ENCODE results near the gene KAT2A. TPM values are rescaled to one million over a fixed set of nuclear protein-coding genes. Genes with fewer than 3 reads are reported as not detected.

KAT2A gene
- total RNA-seq, 1 donor from 2014 or later: 13.1 TPM

- H3K4me3 ChIP-seq (ENCODE audit: low read depth, low read length): no peak overlapping the region
- DNase-seq (ENCODE audit: low read depth): no peak
- TF ChIP-seq CTCF (conservative IDR thresholded peaks at IDR 0.05; ENCODE audit: low read depth, low read length): no peak
Observed at GRCh38 chr17:42092939-42093338, 28.2 kb downstream of the KAT2A start.

GRCh38 chr17:42090964-42091790 lies 30.0 kb downstream of the KAT2A start:
- TF ChIP-seq CTCF (conservative IDR thresholded peaks at IDR 0.05; ENCODE audit: low read depth, low read length): no peak
- DNase-seq (ENCODE audit: low read depth): no peak
- no peak overlapping the region for H3K4me3 ChIP-seq (ENCODE audit: low read depth, low read length)

- no peak overlapping the region for H3K4me3 ChIP-seq (ENCODE audit: low read depth, low read length)
- TF ChIP-seq CTCF (conservative IDR thresholded peaks at IDR 0.05; ENCODE audit: low read depth, low read length): no peak
- no peak for DNase-seq (ENCODE audit: low read depth)
Observed at GRCh38 chr17:42088736-42089135, 32.4 kb downstream of the KAT2A start.

- no peak for TF ChIP-seq CTCF (conservative IDR thresholded peaks at IDR 0.05; ENCODE audit: low read depth, low read length)
- no peak overlapping the region for H3K4me3 ChIP-seq (ENCODE audit: low read depth, low read length)
- DNase-seq (ENCODE audit: low read depth): no peak
Observed at GRCh38 chr17:42087736-42088705, 33.1 kb downstream of the KAT2A start.

GRCh38 chr17:42087042-42087701 lies 34.0 kb downstream of the KAT2A start:
- no peak overlapping the region for H3K4me3 ChIP-seq (ENCODE audit: low read depth, low read length)
- DNase-seq (ENCODE audit: low read depth): no peak
- TF ChIP-seq CTCF (conservative IDR thresholded peaks at IDR 0.05; ENCODE audit: low read depth, low read length): no peak

GRCh38 chr17:42081516-42082129 lies 39.5 kb downstream of the KAT2A start:
- TF ChIP-seq CTCF (conservative IDR thresholded peaks at IDR 0.05; ENCODE audit: low read depth, low read length): no peak
- H3K4me3 ChIP-seq (ENCODE audit: low read depth, low read length): no peak overlapping the region
- DNase-seq (ENCODE audit: low read depth): no peak

Data from epithelial cell of proximal tubule (primary cell).